ENCODE measurements around the gene HSF2BP.
A peak's percentile ranks its signal among the peaks of the same experiment; 100 is the strongest.
"Not testable (repeated sequence)": the region's sequence is repeated elsewhere in the genome, so short reads cannot be mapped to it uniquely, and the experiment has no call there.

HSF2BP gene

GRCh38 chr21:43701936-43702784 lies 42.9 kb upstream of the HSF2BP start:
- Mint-ChIP-seq H3K4me3 (no peak overlapping the region), H3K27ac (peak overlapping the region; percentile 78 to 91 (median 90)), H3K36me3 (ENCODE audit: low read depth) (peaks cover 5% of the 10 kb centered on the region), H3K9me3 (no peaks in the 10 kb centered on the region), H3K4me1 (peaks cover 11% of the 10 kb centered on the region), H3K27me3 (ENCODE audit: low read depth) (peaks cover 3% of the 10 kb centered on the region)
- TF ChIP-seq, protein P1, sequence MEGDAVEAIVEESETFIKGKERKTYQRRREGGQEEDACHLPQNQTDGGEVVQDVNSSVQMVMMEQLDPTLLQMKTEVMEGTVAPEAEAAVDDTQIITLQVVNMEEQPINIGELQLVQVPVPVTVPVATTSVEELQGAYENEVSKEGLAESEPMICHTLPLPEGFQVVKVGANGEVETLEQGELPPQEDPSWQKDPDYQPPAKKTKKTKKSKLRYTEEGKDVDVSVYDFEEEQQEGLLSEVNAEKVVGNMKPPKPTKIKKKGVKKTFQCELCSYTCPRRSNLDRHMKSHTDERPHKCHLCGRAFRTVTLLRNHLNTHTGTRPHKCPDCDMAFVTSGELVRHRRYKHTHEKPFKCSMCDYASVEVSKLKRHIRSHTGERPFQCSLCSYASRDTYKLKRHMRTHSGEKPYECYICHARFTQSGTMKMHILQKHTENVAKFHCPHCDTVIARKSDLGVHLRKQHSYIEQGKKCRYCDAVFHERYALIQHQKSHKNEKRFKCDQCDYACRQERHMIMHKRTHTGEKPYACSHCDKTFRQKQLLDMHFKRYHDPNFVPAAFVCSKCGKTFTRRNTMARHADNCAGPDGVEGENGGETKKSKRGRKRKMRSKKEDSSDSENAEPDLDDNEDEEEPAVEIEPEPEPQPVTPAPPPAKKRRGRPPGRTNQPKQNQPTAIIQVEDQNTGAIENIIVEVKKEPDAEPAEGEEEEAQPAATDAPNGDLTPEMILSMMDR (IDR thresholded peaks at IDR 0.05; ENCODE audit: unreplicated experiment in 3 of 3) = no peak

- Mint-ChIP-seq H3K27me3 (ENCODE audit: low read depth) (peaks cover 3% of the 10 kb centered on the region), H3K27ac (peak overlapping the region in 1 of 3 experiments; percentile 27), H3K4me1 (peaks cover 11% of the 10 kb centered on the region), H3K4me3 (no peak overlapping the region), H3K36me3 (ENCODE audit: low read depth) (peaks cover 20% of the 10 kb centered on the region), H3K9me3 (no peaks in the 10 kb centered on the region)
- TF ChIP-seq, protein P1 (IDR thresholded peaks at IDR 0.05; ENCODE audit: unreplicated experiment in 3 of 3) = no peak
Measured at GRCh38 chr21:43699933-43700599, 40.8 kb upstream of the HSF2BP start.

DNA sequence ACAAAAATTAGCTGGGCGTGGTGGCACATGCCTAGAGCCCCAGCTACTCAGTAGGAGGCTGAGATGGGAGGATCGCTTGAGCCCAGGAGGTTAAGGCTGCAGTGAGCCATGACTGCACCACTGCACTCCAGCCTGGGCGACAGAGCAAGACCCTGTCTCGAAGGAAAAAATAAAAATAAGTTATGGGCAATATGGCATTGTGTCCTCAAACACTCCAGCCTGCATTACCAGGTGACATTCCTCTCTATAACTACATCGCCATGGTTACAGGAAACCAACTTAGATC lies 40.1 kb upstream of the HSF2BP start:
- H3K27me3 Mint-ChIP-seq (ENCODE audit: low read depth); H3K9me3 Mint-ChIP-seq; H3K4me3 Mint-ChIP-seq: not testable (repeated sequence)
- peak overlapping the region in 1 of 3 experiments; percentile 27 for H3K27ac Mint-ChIP-seq
- peaks cover 11% of the 10 kb centered on the region for H3K4me1 Mint-ChIP-seq
- H3K36me3 Mint-ChIP-seq (ENCODE audit: low read depth) = peaks cover 23% of the 10 kb centered on the region

GRCh38 chr21:43697758-43698643 lies 38.7 kb upstream of the HSF2BP start:
- H3K36me3 Mint-ChIP-seq (ENCODE audit: low read depth) = peaks cover 33% of the 10 kb centered on the region
- TF ChIP-seq, protein P1 (IDR thresholded peaks at IDR 0.05; ENCODE audit: unreplicated experiment in 3 of 3) = no peak
- no peak overlapping the region for H3K27ac Mint-ChIP-seq
- peaks cover 6% of the 10 kb centered on the region for H3K27me3 Mint-ChIP-seq (ENCODE audit: low read depth)
- peaks cover 5% of the 10 kb centered on the region for H3K4me1 Mint-ChIP-seq
- H3K9me3 Mint-ChIP-seq = no peaks in the 10 kb centered on the region
- no peak overlapping the region for H3K4me3 Mint-ChIP-seq

DNA sequence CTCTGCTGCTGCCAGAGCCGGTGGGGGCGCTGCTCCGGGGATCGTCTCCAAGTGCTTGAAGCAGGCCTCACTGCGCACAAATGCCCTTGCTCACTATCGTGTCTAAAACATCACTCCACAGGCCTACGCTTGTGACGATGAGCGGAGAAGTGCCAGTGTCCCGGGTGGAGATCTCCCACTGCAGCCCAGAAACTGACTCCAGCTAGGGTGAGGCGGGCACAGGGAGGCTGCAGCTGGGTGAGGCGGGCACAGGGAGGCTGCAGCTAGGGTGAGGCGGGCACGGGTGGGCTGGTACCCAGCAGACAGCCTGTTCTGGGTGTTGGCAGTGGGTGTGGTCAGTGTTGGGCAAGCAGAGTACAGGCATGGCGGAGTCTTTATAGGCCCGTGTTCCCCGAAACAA lies 36.9 kb upstream of the HSF2BP start:
- Mint-ChIP-seq H3K4me1 (no peaks in the 10 kb centered on the region), H3K4me3 (no peak overlapping the region), H3K27me3 (ENCODE audit: low read depth) (peaks cover 6% of the 10 kb centered on the region), H3K27ac (no peak overlapping the region), H3K36me3 (ENCODE audit: low read depth) (peaks cover 37% of the 10 kb centered on the region), H3K9me3 (no peaks in the 10 kb centered on the region)
- TF ChIP-seq, protein P1 (IDR thresholded peaks at IDR 0.05; ENCODE audit: unreplicated experiment in 3 of 3) = no peak
